H1 (cell line): ENCODE data around the gene POFUT2. TPM values are rescaled to one million over a fixed set of nuclear protein-coding genes. Genes with fewer than 3 reads are reported as not detected.

Experiments used
- CTCF ChIA-PET: fragments of 300-600 bp; sonication (Branson Sonifier 250); formaldehyde crosslinking; loops from one replicate; lab custom pipeline; 2021; ENCODE audit not compliant: partially characterized antibody; lab: Charles Lee
- POLR2A ChIA-PET: fragments of 300-600 bp; sonication (Branson Sonifier 250); formaldehyde crosslinking; loops from one replicate; lab custom pipeline; 2021; ENCODE audit warnings: inconsistent platforms; ENCODE audit not compliant: partially characterized antibody; lab: Charles Lee
- DNase-seq, 2 experiments: peaks; one replicate each; pipeline versions ENCODE4 v3.0.0 to v3.0.0-alpha.2; 2010 to 2022; ENCODE audit warnings: low spot score in 2 of 2, low read depth in 1 of 2, mixed read lengths in 1 of 2
- FAIRE-seq: peaks from 2 replicates; lab custom pipeline; 2011; peaks lifted over from hg19 to GRCh38; lab: Jason Lieb, UNC
- H2AFZ ChIP-seq: 2 replicates; pipeline ENCODE4 v1.8.1; 2012; ENCODE audit warnings: low read length, inconsistent platforms
- H2AK5ac ChIP-seq: 2 replicates; pipeline ENCODE4 v1.6.1; 2013; ENCODE audit warnings: low read depth, low read length
- H2BK120ac ChIP-seq: replicated peaks from 2 replicates; pipeline ENCODE3; 2013; ENCODE audit warnings: low read depth, low read length, inconsistent platforms
- H2BK12ac ChIP-seq: 2 replicates; pipeline ENCODE4 v1.6.1; 2013; ENCODE audit warnings: low read depth, low read length
- H2BK15ac ChIP-seq: 2 replicates; pipeline ENCODE4 v1.6.1; 2013; ENCODE audit warnings: low read length
- H2BK20ac ChIP-seq: 2 replicates; pipeline ENCODE4 v1.6.1; 2013; ENCODE audit warnings: low read length
- H2BK5ac ChIP-seq: 2 replicates; pipeline ENCODE4 v1.6.1; 2013; ENCODE audit warnings: low read depth, low read length
- H3K14ac ChIP-seq: 2 replicates; pipeline ENCODE4 v1.6.1; 2013; ENCODE audit warnings: inconsistent platforms; ENCODE audit not compliant: insufficient read length
- H3K18ac ChIP-seq: 2 replicates; pipeline ENCODE4 v1.6.1; 2013; ENCODE audit warnings: low read length; ENCODE audit errors: extremely low read depth
- H3K23ac ChIP-seq: 2 replicates; pipeline ENCODE4 v1.6.1; 2013; ENCODE audit warnings: inconsistent platforms; ENCODE audit not compliant: insufficient read length
- H3K23me2 ChIP-seq: 2 replicates; pipeline ENCODE4 v1.6.1; 2013; ENCODE audit warnings: low read depth, low read length
- H3K27ac ChIP-seq: 2 replicates; pipeline ENCODE4 v1.6.1; 2011; ENCODE audit warnings: low read depth, low read length, inconsistent platforms
- H3K27me3 ChIP-seq, 4 experiments: replicated peaks in 1 of 4; 1 replicate in 1 of 4; 2 replicates in 3 of 4; pipeline versions ENCODE4 v1.6.1 to v1.8.1; 2011 to 2013; ENCODE audit warnings: low read length in 3 of 4, mild to moderate bottlenecking in 3 of 4, inconsistent platforms in 2 of 4, mixed read lengths in 2 of 4, moderate library complexity in 1 of 4; ENCODE audit not compliant: control insufficient read depth in 3 of 4, insufficient read depth in 3 of 4; ENCODE audit errors: extremely low read depth in 1 of 4
- H3K36me3 ChIP-seq, 4 experiments: 2 replicates each; pipeline versions ENCODE4 v1.6.1 to v1.8.1; 2011 to 2013; ENCODE audit warnings: mild to moderate bottlenecking in 4 of 4, low read length in 3 of 4, moderate library complexity in 2 of 4, control low read depth in 1 of 4, inconsistent platforms in 1 of 4; ENCODE audit not compliant: insufficient read depth in 4 of 4, control insufficient read depth in 2 of 4
- H3K4ac ChIP-seq: replicated peaks from 2 replicates; pipeline ENCODE3; 2013; ENCODE audit warnings: low read length, low read depth, mixed read lengths, inconsistent platforms; ENCODE audit not compliant: insufficient read length
- H3K4me1 ChIP-seq, 4 experiments: replicated peaks in 1 of 4; 1 replicate in 1 of 4; 2 replicates in 3 of 4; pipeline versions ENCODE4 v1.6.1 to v1.8.1; 2011 to 2013; ENCODE audit warnings: low read length in 3 of 4, inconsistent platforms in 2 of 4, mixed read lengths in 1 of 4; ENCODE audit not compliant: insufficient read depth in 4 of 4, control insufficient read depth in 3 of 4
- H3K4me2 ChIP-seq, 2 experiments: 2 replicates each; pipeline versions ENCODE4 v1.6.1 to v1.8.1; 2011 to 2013; ENCODE audit warnings: low read depth in 2 of 2, low read length in 2 of 2, control low read depth in 1 of 2, inconsistent platforms in 1 of 2, mild to moderate bottlenecking in 1 of 2; ENCODE audit not compliant: insufficient read depth in 1 of 2
- H3K4me3 ChIP-seq, 4 experiments: fragments of 200-600, 300-600 bp in 1 of 4; sonication (generic), shearing (Covaris generic), sonication (Bioruptor Twin) in 1 of 4; 2 replicates each; pipeline versions ENCODE4 v1.5.1 to v1.8.1; 2011 to 2016; ENCODE audit warnings: low read length in 4 of 4, low read depth in 3 of 4, control low read depth in 2 of 4, inconsistent platforms in 2 of 4, mild to moderate bottlenecking in 2 of 4, mixed read lengths in 1 of 4, moderate library complexity in 1 of 4; ENCODE audit not compliant: insufficient read depth in 2 of 4; ENCODE audit errors: extremely low read depth in 1 of 4
- H3K56ac ChIP-seq: replicated peaks from 2 replicates; pipeline ENCODE3; 2013; ENCODE audit warnings: low read depth, mild to moderate bottlenecking, mixed read lengths, low read length, inconsistent platforms; ENCODE audit not compliant: insufficient read length
- H3K79me1 ChIP-seq: 2 replicates; pipeline ENCODE4 v1.6.1; 2013; ENCODE audit warnings: low read depth, low read length, control low read depth
- H3K79me2 ChIP-seq, 2 experiments: 2 replicates each; pipeline versions ENCODE4 v1.6.1 to v1.8.1; 2012 to 2013; ENCODE audit warnings: low read length in 2 of 2, mild to moderate bottlenecking in 2 of 2, inconsistent platforms in 1 of 2; ENCODE audit not compliant: insufficient read depth in 2 of 2, control insufficient read depth in 1 of 2
- H3K9ac ChIP-seq, 4 experiments: replicated peaks in 1 of 4; 1 replicate in 1 of 4; 2 replicates in 3 of 4; pipeline versions ENCODE4 v1.6.1 to v1.8.1; 2011 to 2013; ENCODE audit warnings: low read depth in 3 of 4, low read length in 3 of 4, control low read depth in 2 of 4, mild to moderate bottlenecking in 2 of 4, moderate library complexity in 2 of 4, inconsistent platforms in 1 of 4; ENCODE audit errors: extremely low read depth in 1 of 4
- H3K9me3 ChIP-seq, 2 experiments: 2 replicates each; pipeline versions ENCODE4 v1.6.1 to v1.8.1; 2012 to 2013; ENCODE audit warnings: mild to moderate bottlenecking in 2 of 2, moderate library complexity in 2 of 2, control low read depth in 1 of 2, inconsistent platforms in 1 of 2, low read depth in 1 of 2, low read length in 1 of 2, mixed read lengths in 1 of 2; ENCODE audit not compliant: insufficient read depth in 2 of 2
- H4K20me1 ChIP-seq, 2 experiments: replicated peaks in 1 of 2; 2 replicates each; pipeline versions ENCODE3 to v1.8.1; 2011 to 2013; ENCODE audit warnings: inconsistent platforms in 2 of 2, low read length in 2 of 2, mild to moderate bottlenecking in 1 of 2; ENCODE audit not compliant: insufficient read depth in 2 of 2, control insufficient read depth in 1 of 2
- H4K5ac ChIP-seq: 2 replicates; pipeline ENCODE4 v1.6.1; 2013; ENCODE audit warnings: low read length, low read depth, mixed read lengths, inconsistent platforms; ENCODE audit not compliant: insufficient read length
- H4K8ac ChIP-seq: 2 replicates; pipeline ENCODE4 v1.8.0; 2013; ENCODE audit warnings: mild to moderate bottlenecking, moderate library complexity, low read length, inconsistent platforms; ENCODE audit not compliant: insufficient read depth; ENCODE audit errors: extremely low read depth
- H4K91ac ChIP-seq: replicated peaks from 2 replicates; pipeline ENCODE3; 2013; ENCODE audit warnings: low read length, mixed read lengths, inconsistent platforms; ENCODE audit not compliant: insufficient read length
- CREB1 ChIP-seq: IDR thresholded peaks from 2 replicates; pipeline ENCODE4 v1.6.1; 2012; ENCODE audit warnings: inconsistent platforms
- CTCF ChIP-seq, 3 experiments: IDR thresholded peaks; 1 replicate in 2 of 3; 2 replicates in 1 of 3; pipeline versions ENCODE4 v1.5.1 to v1.6.1; 2011; ENCODE audit warnings: low read length in 3 of 3, mild to moderate bottlenecking in 3 of 3, inconsistent platforms in 2 of 3, low read depth in 1 of 3, moderate library complexity in 1 of 3; ENCODE audit not compliant: insufficient read depth in 1 of 3; ENCODE audit errors: control extremely low read depth in 1 of 3
- POLR2A ChIP-seq, 2 experiments: IDR thresholded peaks; 1 replicate in 1 of 2; 2 replicates in 1 of 2; pipeline ENCODE4 v1.6.1; 2011; ENCODE audit warnings: low read depth in 2 of 2, low read length in 2 of 2, mild to moderate bottlenecking in 2 of 2; ENCODE audit errors: control extremely low read depth in 1 of 2
- SIN3A ChIP-seq, 2 experiments: IDR thresholded peaks in 1 of 2; conservative IDR thresholded peaks in 1 of 2; 2 replicates each; pipeline ENCODE4 v1.6.1; 2011 to 2012; ENCODE audit warnings: low read length in 2 of 2, improper control_type of control experiment in 1 of 2, low read depth in 1 of 2, mild to moderate bottlenecking in 1 of 2
- TBP ChIP-seq: IDR thresholded peaks from 2 replicates; pipeline ENCODE4 v1.6.1; 2011; ENCODE audit warnings: low read depth, low read length, improper control_type of control experiment
- TEAD4 ChIP-seq: IDR thresholded peaks from 2 replicates; pipeline ENCODE4 v1.6.1; 2012; ENCODE audit warnings: low read depth, low read length, inconsistent platforms, mixed read lengths
- WGBS, 2 experiments: shearing (Covaris generic) in 1 of 2; methylation state at CpG; one replicate each; pipeline versions ENCODE4 v1.1.6 to v1.1.7; 2013 to 2015; ENCODE audit warnings: low lambda C conversion rate in 2 of 2, mixed read lengths in 2 of 2, inconsistent platforms in 1 of 2, low coverage in 1 of 2, missing lambda C conversion rate in 1 of 2; ENCODE audit not compliant: insufficient replicate concordance in 2 of 2, insufficient coverage in 1 of 2, insufficient read length in 1 of 2; ENCODE audit errors: extremely low coverage in 1 of 2, missing lambda C conversion rate in 1 of 2; 5-methylcytosine and 5-hydroxymethylcytosine counted together
- polyA plus RNA-seq, 7 experiments: library from polyadenylated mRNA; depleted of rRNA in 3 of 7; stranded (reverse) in 5 of 7; unstranded in 2 of 7; fragments of >200 nt in 5 of 7; fragments of 200-250 nt in 2 of 7; gene quantifications; 1 replicate in 5 of 7; 2 replicates in 1 of 7; 4 replicates in 1 of 7; pipeline versions ENCODE4 v1.2.1 to v1.2.3, GENCODE V29; 2011 to 2013; ENCODE audit warnings: missing spikeins in 2 of 7, mixed read lengths in 2 of 7
- total RNA-seq: library from RNA; stranded (reverse); fragmentation: NEBNext Ultra II Directional; extraction: Animal tissue kit (Norgen Biotek cat#: 25700); gene quantifications from 2 replicates; pipeline ENCODE4 v1.2.1, GENCODE V29; 2021
- TF ChIP-seq, protein P1 (sequence below): IDR thresholded peaks from 2 replicates; pipeline ENCODE4 v1.6.1; 2012; ENCODE audit warnings: inconsistent platforms
- TF ChIP-seq, protein P2 (sequence below): IDR thresholded peaks from 2 replicates; pipeline ENCODE4 v1.6.1; 2012; ENCODE audit warnings: inconsistent platforms

POFUT2 gene
- total and polyA plus RNA-seq, 2 of the 8 experiments (the other 6 are each of a cell fraction or from before 2014, with no cell fraction given) = 13.7 to 32.1 TPM

GRCh38 chr21:45291613-45292398 lies 4.1 kb upstream of the POFUT2 start:
- Histone ChIP-seq H4K20me1 (peaks cover 0 to 5% of the 10 kb centered on the region in 2 experiments), H2BK15ac (no peak overlapping the region), H2BK5ac (no peak overlapping the region), H3K79me2 (0 out of 4 replicates have a peak, but pooled peaks cover 0 to 5% of the 10 kb centered on the region in 2 experiments), H3K4ac (no peak overlapping the region), H3K18ac (no peak overlapping the region), H4K91ac (no peak overlapping the region), H3K79me1 (no peaks in the 10 kb centered on the region; the same call in 1 of the 2 replicates), H2AK5ac (no peak overlapping the region), H3K14ac (no peak overlapping the region), H2BK12ac (no peak overlapping the region), H3K9me3 (no peaks in the 10 kb centered on the region), H3K27ac (no peak overlapping the region), H2BK120ac (no peak overlapping the region), H3K4me3 (no peak overlapping the region), H3K4me2 (0 out of 4 replicates have a peak overlapping the region, but pooled peaks of 1 of the 2 experiments have one; percentile 21), H3K27me3 (no peaks in the 10 kb centered on the region), H3K4me1 (peaks cover 0 to 23% (median 11%) of the 10 kb centered on the region in 4 experiments; a peak in 5 of 7 replicates), H2AFZ (no peak overlapping the region), H3K36me3 (no peaks in the 10 kb centered on the region), H3K56ac (no peak overlapping the region), H4K5ac (no peak overlapping the region), H4K8ac (no peak overlapping the region; the same call in 1 of the 2 replicates), H3K9ac (no peak overlapping the region), H3K23ac (no peak overlapping the region), H3K23me2 (peaks cover 4% of the 10 kb centered on the region; the same call in 1 of the 2 replicates), H2BK20ac (no peak overlapping the region)
- ChIA-PET CTCF (interaction anchor here (0.7 to 5.9 kb wide), 33 partner anchors 10 to 529 kb away, joined by 3 to 52 read pairs (median 5); no protein-coding TSS in a partner anchor), POLR2A (interaction anchor here (0.9 to 1.5 kb wide), 5 partner anchors 11 to 144 kb away, joined by 3 to 5 read pairs (median 4); no protein-coding TSS in a partner anchor)
- WGBS, 2 experiments = 81% methylated on average over 28 of the region's 34 CpGs; no CpG with 5 or more reads in 1 of the 2 experiments
- DNase-seq (peak in 1 of 2 experiments; percentile 61), FAIRE-seq (no peak)
- no peak for TF ChIP-seq CREB1
- TF ChIP-seq CTCF (IDR thresholded peaks at IDR 0.05; ENCODE audit: control extremely low read depth in 1 of 3, insufficient read depth in 1 of 3, low read depth in 1 of 3, low read length in 3 of 3) = peak in 1 of 3 experiments; percentile 12; a peak in 1 of 4 replicates
- no peak for TF ChIP-seq TBP
- TF ChIP-seq, protein P1, sequence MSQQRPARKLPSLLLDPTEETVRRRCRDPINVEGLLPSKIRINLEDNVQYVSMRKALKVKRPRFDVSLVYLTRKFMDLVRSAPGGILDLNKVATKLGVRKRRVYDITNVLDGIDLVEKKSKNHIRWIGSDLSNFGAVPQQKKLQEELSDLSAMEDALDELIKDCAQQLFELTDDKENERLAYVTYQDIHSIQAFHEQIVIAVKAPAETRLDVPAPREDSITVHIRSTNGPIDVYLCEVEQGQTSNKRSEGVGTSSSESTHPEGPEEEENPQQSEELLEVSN = peak; percentile 83
- no peak for TF ChIP-seq SIN3A (conservative IDR thresholded peaks at IDR 0.05 in 1 of 2, IDR thresholded peaks at IDR 0.05 in 1 of 2; ENCODE audit: low read depth in 1 of 2, low read length in 2 of 2)
- TF ChIP-seq TEAD4 = no peak
- TF ChIP-seq POLR2A (IDR thresholded peaks at IDR 0.05; ENCODE audit: control extremely low read depth in 1 of 2, low read depth in 2 of 2, low read length in 2 of 2) = no peak
- TF ChIP-seq, protein P2, sequence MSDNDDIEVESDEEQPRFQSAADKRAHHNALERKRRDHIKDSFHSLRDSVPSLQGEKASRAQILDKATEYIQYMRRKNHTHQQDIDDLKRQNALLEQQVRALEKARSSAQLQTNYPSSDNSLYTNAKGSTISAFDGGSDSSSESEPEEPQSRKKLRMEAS = peak; percentile 56
